ENCODE measurements around the gene CYP2A13.

GRCh38 chr19:41089959-41090358 is 1.7 kb downstream of the CYP2A13 start:
- TF ChIP-seq CTCF (conservative IDR thresholded peaks at IDR 0.05) (no peak), ZFX (IDR thresholded peaks at IDR 0.05) (no peak)
